ENCODE measurements around the gene ATG16L1. TPM values are rescaled to one million over a fixed set of nuclear protein-coding genes. Genes with fewer than 3 reads are reported as not detected.
A peak's percentile ranks its signal among the peaks of the same experiment; 100 is the strongest.

The ATG16L1 gene
- polyA plus RNA-seq, 3 donors from 2014 or later = 9.3 to 16.4 (median 13.2) TPM

- Mint-ChIP-seq H3K9me3 (no peaks in the 10 kb centered on the region), H3K4me3 (peak overlapping the region; percentile 91 to 98 (median 93)), H3K27me3 (ENCODE audit: low read depth in 3 of 3) (peaks cover 0 to 5% (median 0%) of the 10 kb centered on the region in 3 donors), H3K36me3 (peaks cover 0 to 12% (median 8%) of the 10 kb centered on the region in 3 donors), H3K4me1 (peaks cover 58 to 61% of the 10 kb centered on the region in 2 donors), H3K27ac (peak overlapping the region; percentile 76 to 98 (median 94))
- no peak for DNase-seq
Observed at GRCh38 chr2:233252227-233252626, 754 bp downstream of the ATG16L1 start.

DNA sequence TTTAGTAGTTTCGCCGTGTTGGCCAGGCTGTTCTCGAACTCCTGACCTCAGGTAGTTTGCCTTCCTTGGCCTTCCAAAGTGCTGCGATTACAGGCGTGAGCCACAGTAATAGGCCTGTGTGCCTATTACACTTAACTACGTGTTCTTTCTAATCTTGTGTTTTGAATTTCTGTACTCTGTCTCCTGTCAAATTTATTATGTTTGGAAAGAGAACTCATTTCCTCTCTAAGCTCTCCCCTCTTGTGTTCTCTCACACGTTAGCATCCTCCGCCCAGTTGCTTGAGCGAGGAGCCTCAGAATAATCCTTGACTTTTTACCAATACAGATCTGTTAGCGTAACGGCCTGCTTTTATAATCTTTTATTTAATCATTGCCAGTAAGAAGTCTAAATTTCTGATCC is 3.7 kb downstream of the ATG16L1 start:
- Mint-ChIP-seq H3K36me3 (peaks cover 14 to 37% (median 19%) of the 10 kb centered on the region in 3 donors), H3K27me3 (ENCODE audit: low read depth in 3 of 3) (peaks cover 0 to 5% (median 0%) of the 10 kb centered on the region in 3 donors), H3K27ac (peak overlapping the region in 4 of 6 donors; percentile 5 to 53 (median 31)), H3K4me1 (peaks cover 64 to 79% of the 10 kb centered on the region in 2 donors), H3K4me3 (peak overlapping the region in 4 of 5 donors; percentile 1 to 35 (median 14)), H3K9me3 (no peaks in the 10 kb centered on the region)
- no peak for DNase-seq

DNA sequence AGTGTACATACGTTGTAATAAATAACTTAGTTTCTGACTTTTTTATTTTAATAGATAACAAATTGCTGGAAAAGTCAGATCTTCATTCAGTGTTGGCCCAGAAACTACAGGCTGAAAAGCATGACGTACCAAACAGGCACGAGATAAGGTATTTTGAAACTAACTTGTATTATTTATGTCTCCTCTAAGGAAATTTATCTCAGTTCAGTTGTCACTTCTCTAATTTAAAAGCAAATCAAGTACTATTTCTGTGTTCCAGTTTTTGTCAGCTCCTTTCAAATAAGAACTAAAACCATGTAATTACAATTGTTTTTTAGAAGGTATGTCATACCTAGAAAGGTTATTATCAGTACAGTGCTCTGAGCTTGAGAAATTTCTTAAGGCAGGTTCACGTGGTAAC is 4.6 kb downstream of the ATG16L1 start:
- peaks cover 14 to 41% (median 19%) of the 10 kb centered on the region in 3 donors for H3K36me3 Mint-ChIP-seq
- no peaks in the 10 kb centered on the region for H3K9me3 Mint-ChIP-seq
- peaks cover 61 to 80% of the 10 kb centered on the region in 2 donors for H3K4me1 Mint-ChIP-seq
- DNase-seq = no peak
- H3K4me3 Mint-ChIP-seq = no peak overlapping the region
- H3K27me3 Mint-ChIP-seq (ENCODE audit: low read depth in 3 of 3) = peaks cover 0 to 5% (median 0%) of the 10 kb centered on the region in 3 donors
- peak overlapping the region in 2 of 6 donors; percentile 35 to 51 for H3K27ac Mint-ChIP-seq

GRCh38 chr2:233258211-233258610 is 6.7 kb downstream of the ATG16L1 start:
- Mint-ChIP-seq H3K4me3 (no peak overlapping the region), H3K27me3 (ENCODE audit: low read depth in 3 of 3) (peaks cover 0 to 3% (median 2%) of the 10 kb centered on the region in 3 donors), H3K36me3 (peaks cover 25 to 58% (median 31%) of the 10 kb centered on the region in 3 donors)

DNA sequence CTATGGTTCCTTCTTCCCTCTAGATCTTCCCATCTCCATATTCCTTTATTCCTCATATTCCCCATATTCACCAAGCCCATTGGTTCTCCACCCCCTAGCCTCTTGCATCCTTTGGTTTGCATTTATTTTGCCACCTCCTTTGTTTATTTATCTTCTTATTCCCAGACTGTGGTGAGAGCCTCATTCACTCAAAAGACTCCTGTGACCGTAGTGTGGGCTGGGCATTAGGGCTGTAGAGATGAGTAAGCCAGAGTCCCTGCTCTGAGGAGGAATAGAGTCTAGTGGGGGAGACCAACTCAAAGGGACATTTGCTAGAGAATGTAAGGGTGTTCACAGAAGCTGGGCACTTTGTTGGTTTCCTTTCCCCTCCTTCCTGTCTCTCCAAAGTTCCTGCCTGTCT is 8.3 kb downstream of the ATG16L1 start:
- no peak for DNase-seq
- Mint-ChIP-seq H3K4me3 (no peak overlapping the region), H3K27ac (peak overlapping the region; percentile 22 to 90 (median 62)), H3K27me3 (ENCODE audit: low read depth in 3 of 3) (peaks cover 0 to 3% (median 2%) of the 10 kb centered on the region in 3 donors), H3K9me3 (no peaks in the 10 kb centered on the region), H3K36me3 (peaks cover 28 to 66% (median 35%) of the 10 kb centered on the region in 3 donors), H3K4me1 (peaks cover 58 to 70% of the 10 kb centered on the region in 2 donors)

More at GRCh38 chr2:233258211-233258610, 6.7 kb downstream of the ATG16L1 start:
- H3K27ac Mint-ChIP-seq = peak overlapping the region in 5 of 6 donors; percentile 6 to 53 (median 12)
- DNase-seq = no peak
- no peaks in the 10 kb centered on the region for H3K9me3 Mint-ChIP-seq
- H3K4me1 Mint-ChIP-seq = peaks cover 66 to 84% of the 10 kb centered on the region in 2 donors

- peaks cover 30 to 69% (median 38%) of the 10 kb centered on the region in 3 donors for H3K36me3 Mint-ChIP-seq
- H3K27me3 Mint-ChIP-seq (ENCODE audit: low read depth in 3 of 3) = peaks cover 0 to 3% (median 3%) of the 10 kb centered on the region in 3 donors
- peak overlapping the region; percentile 41 to 93 (median 80) for H3K27ac Mint-ChIP-seq
- no peaks in the 10 kb centered on the region for H3K9me3 Mint-ChIP-seq
- no peak for DNase-seq
- H3K4me3 Mint-ChIP-seq = no peak overlapping the region
- H3K4me1 Mint-ChIP-seq = peaks cover 51 to 62% of the 10 kb centered on the region in 2 donors
Observed at GRCh38 chr2:233260661-233261060, 9.2 kb downstream of the ATG16L1 start.

GRCh38 chr2:233261819-233262555 is 10.5 kb downstream of the ATG16L1 start:
- H3K9me3 Mint-ChIP-seq = no peaks in the 10 kb centered on the region
- peaks cover 48 to 62% of the 10 kb centered on the region in 2 donors for H3K4me1 Mint-ChIP-seq
- peak; percentile 42 to 55 (median 49) for DNase-seq
- peak overlapping the region; percentile 25 to 74 (median 58) for H3K4me3 Mint-ChIP-seq
- peak overlapping the region; percentile 78 to 93 (median 89) for H3K27ac Mint-ChIP-seq
- peaks cover 29 to 73% (median 48%) of the 10 kb centered on the region in 3 donors for H3K36me3 Mint-ChIP-seq
- H3K27me3 Mint-ChIP-seq (ENCODE audit: low read depth in 3 of 3) = peaks cover 0 to 7% (median 3%) of the 10 kb centered on the region in 3 donors

GRCh38 chr2:233262562-233262961 is 11.1 kb downstream of the ATG16L1 start:
- DNase-seq = no peak
- Mint-ChIP-seq H3K4me3 (peak overlapping the region; percentile 25 to 74 (median 58)), H3K36me3 (peaks cover 31 to 69% (median 48%) of the 10 kb centered on the region in 3 donors), H3K9me3 (no peaks in the 10 kb centered on the region), H3K27me3 (ENCODE audit: low read depth in 3 of 3) (peaks cover 0 to 10% (median 6%) of the 10 kb centered on the region in 3 donors), H3K27ac (peak overlapping the region; percentile 78 to 93 (median 89)), H3K4me1 (peaks cover 52 to 67% of the 10 kb centered on the region in 2 donors)

GRCh38 chr2:233263045-233263570 is 11.6 kb downstream of the ATG16L1 start:
- Mint-ChIP-seq H3K9me3 (no peaks in the 10 kb centered on the region), H3K4me1 (peaks cover 56 to 69% of the 10 kb centered on the region in 2 donors), H3K27ac (peak overlapping the region; percentile 78 to 91 (median 88)), H3K27me3 (ENCODE audit: low read depth in 3 of 3) (peaks cover 4 to 16% (median 12%) of the 10 kb centered on the region in 3 donors), H3K36me3 (peaks cover 29 to 68% (median 45%) of the 10 kb centered on the region in 3 donors), H3K4me3 (peak overlapping the region in 1 of 5 donors; percentile 25)
- DNase-seq = no peak

- Mint-ChIP-seq H3K36me3 (peaks cover 26 to 55% (median 34%) of the 10 kb centered on the region in 3 donors), H3K4me1 (peaks cover 64 to 69% of the 10 kb centered on the region in 2 donors), H3K27ac (peak overlapping the region; percentile 68 to 86 (median 76))
Observed at GRCh38 chr2:233264667-233265066, 13.2 kb downstream of the ATG16L1 start.

GRCh38 chr2:233265899-233266431 is 14.5 kb downstream of the ATG16L1 start:
- no peak for DNase-seq
- no peak overlapping the region for H3K4me3 Mint-ChIP-seq

More at GRCh38 chr2:233264667-233265066, 13.2 kb downstream of the ATG16L1 start:
- no peak for DNase-seq
- Mint-ChIP-seq H3K9me3 (no peaks in the 10 kb centered on the region), H3K4me3 (no peak overlapping the region), H3K27me3 (ENCODE audit: low read depth in 3 of 3) (peaks cover 7 to 20% (median 12%) of the 10 kb centered on the region in 3 donors)

GRCh38 chr2:233266481-233266880 is 15.0 kb downstream of the ATG16L1 start:
- Mint-ChIP-seq H3K27ac (peak overlapping the region; percentile 95 to 100 (median 98)), H3K36me3 (peaks cover 31 to 51% (median 32%) of the 10 kb centered on the region in 3 donors), H3K4me1 (peaks cover 66 to 69% of the 10 kb centered on the region in 2 donors), H3K27me3 (ENCODE audit: low read depth in 3 of 3) (peaks cover 7 to 22% (median 19%) of the 10 kb centered on the region in 3 donors), H3K4me3 (no peak overlapping the region), H3K9me3 (no peaks in the 10 kb centered on the region)
- no peak for DNase-seq

More at GRCh38 chr2:233265899-233266431, 14.5 kb downstream of the ATG16L1 start:
- Mint-ChIP-seq H3K4me1 (peaks cover 68 to 69% of the 10 kb centered on the region in 2 donors), H3K27ac (peak overlapping the region; percentile 95 to 100 (median 98)), H3K9me3 (no peaks in the 10 kb centered on the region), H3K36me3 (peaks cover 29 to 54% (median 34%) of the 10 kb centered on the region in 3 donors), H3K27me3 (ENCODE audit: low read depth in 3 of 3) (peaks cover 7 to 22% (median 19%) of the 10 kb centered on the region in 3 donors)

- peak; percentile 82 to 85 (median 83) for DNase-seq
- Mint-ChIP-seq H3K4me1 (peaks cover 63 to 69% of the 10 kb centered on the region in 2 donors), H3K36me3 (peaks cover 34 to 55% (median 42%) of the 10 kb centered on the region in 3 donors), H3K27ac (peak overlapping the region; percentile 95 to 100 (median 98)), H3K9me3 (no peaks in the 10 kb centered on the region), H3K27me3 (ENCODE audit: low read depth in 3 of 3) (peaks cover 7 to 23% (median 16%) of the 10 kb centered on the region in 3 donors), H3K4me3 (peak overlapping the region; percentile 69 to 91 (median 78))
Observed at GRCh38 chr2:233267516-233268245, 16.2 kb downstream of the ATG16L1 start.

All from immature natural killer cell (primary cell).